H1 (cell line): ENCODE data around the gene ZBTB40. TPM values are rescaled to one million over a fixed set of nuclear protein-coding genes. Genes with fewer than 3 reads are reported as not detected.

Experiments
- CTCF ChIA-PET: fragments of 300-600 bp; sonication (Branson Sonifier 250); formaldehyde crosslinking; loops from one replicate; lab custom pipeline; 2021; ENCODE audit not compliant: partially characterized antibody; lab: Charles Lee
- POLR2A ChIA-PET: fragments of 300-600 bp; sonication (Branson Sonifier 250); formaldehyde crosslinking; loops from one replicate; lab custom pipeline; 2021; ENCODE audit warnings: inconsistent platforms; ENCODE audit not compliant: partially characterized antibody; lab: Charles Lee
- DNase-seq, 2 experiments: peaks; one replicate each; pipeline versions ENCODE4 v3.0.0 to v3.0.0-alpha.2; 2010 to 2022; ENCODE audit warnings: low spot score in 2 of 2, low read depth in 1 of 2, mixed read lengths in 1 of 2
- FAIRE-seq: peaks from 2 replicates; lab custom pipeline; 2011; peaks lifted over from hg19 to GRCh38; lab: Jason Lieb, UNC
- H2AFZ ChIP-seq: 2 replicates; pipeline ENCODE4 v1.8.1; 2012; ENCODE audit warnings: low read length, inconsistent platforms
- H2AK5ac ChIP-seq: 2 replicates; pipeline ENCODE4 v1.6.1; 2013; ENCODE audit warnings: low read depth, low read length
- H2BK120ac ChIP-seq: replicated peaks from 2 replicates; pipeline ENCODE3; 2013; ENCODE audit warnings: low read depth, low read length, inconsistent platforms
- H2BK12ac ChIP-seq: 2 replicates; pipeline ENCODE4 v1.6.1; 2013; ENCODE audit warnings: low read depth, low read length
- H2BK15ac ChIP-seq: 2 replicates; pipeline ENCODE4 v1.6.1; 2013; ENCODE audit warnings: low read length
- H2BK20ac ChIP-seq: 2 replicates; pipeline ENCODE4 v1.6.1; 2013; ENCODE audit warnings: low read length
- H2BK5ac ChIP-seq: 2 replicates; pipeline ENCODE4 v1.6.1; 2013; ENCODE audit warnings: low read depth, low read length
- H3K14ac ChIP-seq: 2 replicates; pipeline ENCODE4 v1.6.1; 2013; ENCODE audit warnings: inconsistent platforms; ENCODE audit not compliant: insufficient read length
- H3K18ac ChIP-seq: 2 replicates; pipeline ENCODE4 v1.6.1; 2013; ENCODE audit warnings: low read length; ENCODE audit errors: extremely low read depth
- H3K23ac ChIP-seq: 2 replicates; pipeline ENCODE4 v1.6.1; 2013; ENCODE audit warnings: inconsistent platforms; ENCODE audit not compliant: insufficient read length
- H3K23me2 ChIP-seq: 2 replicates; pipeline ENCODE4 v1.6.1; 2013; ENCODE audit warnings: low read depth, low read length
- H3K27ac ChIP-seq: 2 replicates; pipeline ENCODE4 v1.6.1; 2011; ENCODE audit warnings: low read depth, low read length, inconsistent platforms
- H3K27me3 ChIP-seq, 4 experiments: replicated peaks in 1 of 4; 1 replicate in 1 of 4; 2 replicates in 3 of 4; pipeline versions ENCODE4 v1.6.1 to v1.8.1; 2011 to 2013; ENCODE audit warnings: low read length in 3 of 4, mild to moderate bottlenecking in 3 of 4, inconsistent platforms in 2 of 4, mixed read lengths in 2 of 4, moderate library complexity in 1 of 4; ENCODE audit not compliant: control insufficient read depth in 3 of 4, insufficient read depth in 3 of 4; ENCODE audit errors: extremely low read depth in 1 of 4
- H3K36me3 ChIP-seq, 4 experiments: 2 replicates each; pipeline versions ENCODE4 v1.6.1 to v1.8.1; 2011 to 2013; ENCODE audit warnings: mild to moderate bottlenecking in 4 of 4, low read length in 3 of 4, moderate library complexity in 2 of 4, control low read depth in 1 of 4, inconsistent platforms in 1 of 4; ENCODE audit not compliant: insufficient read depth in 4 of 4, control insufficient read depth in 2 of 4
- H3K4ac ChIP-seq: replicated peaks from 2 replicates; pipeline ENCODE3; 2013; ENCODE audit warnings: low read length, low read depth, mixed read lengths, inconsistent platforms; ENCODE audit not compliant: insufficient read length
- H3K4me1 ChIP-seq, 4 experiments: replicated peaks in 1 of 4; 1 replicate in 1 of 4; 2 replicates in 3 of 4; pipeline versions ENCODE4 v1.6.1 to v1.8.1; 2011 to 2013; ENCODE audit warnings: low read length in 3 of 4, inconsistent platforms in 2 of 4, mixed read lengths in 1 of 4; ENCODE audit not compliant: insufficient read depth in 4 of 4, control insufficient read depth in 3 of 4
- H3K4me2 ChIP-seq, 2 experiments: 2 replicates each; pipeline versions ENCODE4 v1.6.1 to v1.8.1; 2011 to 2013; ENCODE audit warnings: low read depth in 2 of 2, low read length in 2 of 2, control low read depth in 1 of 2, inconsistent platforms in 1 of 2, mild to moderate bottlenecking in 1 of 2; ENCODE audit not compliant: insufficient read depth in 1 of 2
- H3K4me3 ChIP-seq, 4 experiments: fragments of 200-600, 300-600 bp in 1 of 4; sonication (generic), shearing (Covaris generic), sonication (Bioruptor Twin) in 1 of 4; 2 replicates each; pipeline versions ENCODE4 v1.5.1 to v1.8.1; 2011 to 2016; ENCODE audit warnings: low read length in 4 of 4, low read depth in 3 of 4, control low read depth in 2 of 4, inconsistent platforms in 2 of 4, mild to moderate bottlenecking in 2 of 4, mixed read lengths in 1 of 4, moderate library complexity in 1 of 4; ENCODE audit not compliant: insufficient read depth in 2 of 4; ENCODE audit errors: extremely low read depth in 1 of 4
- H3K56ac ChIP-seq: replicated peaks from 2 replicates; pipeline ENCODE3; 2013; ENCODE audit warnings: low read depth, mild to moderate bottlenecking, mixed read lengths, low read length, inconsistent platforms; ENCODE audit not compliant: insufficient read length
- H3K79me1 ChIP-seq: 2 replicates; pipeline ENCODE4 v1.6.1; 2013; ENCODE audit warnings: low read depth, low read length, control low read depth
- H3K79me2 ChIP-seq, 2 experiments: 2 replicates each; pipeline versions ENCODE4 v1.6.1 to v1.8.1; 2012 to 2013; ENCODE audit warnings: low read length in 2 of 2, mild to moderate bottlenecking in 2 of 2, inconsistent platforms in 1 of 2; ENCODE audit not compliant: insufficient read depth in 2 of 2, control insufficient read depth in 1 of 2
- H3K9ac ChIP-seq, 4 experiments: replicated peaks in 1 of 4; 1 replicate in 1 of 4; 2 replicates in 3 of 4; pipeline versions ENCODE4 v1.6.1 to v1.8.1; 2011 to 2013; ENCODE audit warnings: low read depth in 3 of 4, low read length in 3 of 4, control low read depth in 2 of 4, mild to moderate bottlenecking in 2 of 4, moderate library complexity in 2 of 4, inconsistent platforms in 1 of 4; ENCODE audit errors: extremely low read depth in 1 of 4
- H3K9me3 ChIP-seq, 2 experiments: 2 replicates each; pipeline versions ENCODE4 v1.6.1 to v1.8.1; 2012 to 2013; ENCODE audit warnings: mild to moderate bottlenecking in 2 of 2, moderate library complexity in 2 of 2, control low read depth in 1 of 2, inconsistent platforms in 1 of 2, low read depth in 1 of 2, low read length in 1 of 2, mixed read lengths in 1 of 2; ENCODE audit not compliant: insufficient read depth in 2 of 2
- H4K20me1 ChIP-seq, 2 experiments: replicated peaks in 1 of 2; 2 replicates each; pipeline versions ENCODE3 to v1.8.1; 2011 to 2013; ENCODE audit warnings: inconsistent platforms in 2 of 2, low read length in 2 of 2, mild to moderate bottlenecking in 1 of 2; ENCODE audit not compliant: insufficient read depth in 2 of 2, control insufficient read depth in 1 of 2
- H4K5ac ChIP-seq: 2 replicates; pipeline ENCODE4 v1.6.1; 2013; ENCODE audit warnings: low read length, low read depth, mixed read lengths, inconsistent platforms; ENCODE audit not compliant: insufficient read length
- H4K8ac ChIP-seq: 2 replicates; pipeline ENCODE4 v1.8.0; 2013; ENCODE audit warnings: mild to moderate bottlenecking, moderate library complexity, low read length, inconsistent platforms; ENCODE audit not compliant: insufficient read depth; ENCODE audit errors: extremely low read depth
- H4K91ac ChIP-seq: replicated peaks from 2 replicates; pipeline ENCODE3; 2013; ENCODE audit warnings: low read length, mixed read lengths, inconsistent platforms; ENCODE audit not compliant: insufficient read length
- EGR1 ChIP-seq: IDR thresholded peaks from 2 replicates; pipeline ENCODE4 v1.6.1; 2011; ENCODE audit warnings: low read depth, low read length, borderline replicate concordance
- GABPA ChIP-seq: IDR thresholded peaks from 2 replicates; pipeline ENCODE4 v1.6.1; 2011; ENCODE audit warnings: mild to moderate bottlenecking, low read length, moderate library complexity, borderline replicate concordance; ENCODE audit not compliant: insufficient read depth
- HDAC2 ChIP-seq, 2 experiments: fragments of 300-600 bp in 1 of 2; sonication (generic) in 1 of 2; IDR thresholded peaks; 2 replicates each; pipeline ENCODE4 v1.6.1; 2011 to 2012; ENCODE audit warnings: low read depth in 2 of 2, low read length in 2 of 2, mild to moderate bottlenecking in 2 of 2, moderate library complexity in 2 of 2, borderline replicate concordance in 1 of 2, inconsistent platforms in 1 of 2
- KDM4A ChIP-seq: IDR thresholded peaks from one replicate; pipeline ENCODE4 v1.7.1; 2012; ENCODE audit warnings: low read depth, mild to moderate bottlenecking, moderate library complexity, low read length, inconsistent platforms; ENCODE audit not compliant: severe bottlenecking
- NANOG ChIP-seq: IDR thresholded peaks from 2 replicates; pipeline ENCODE4 v1.6.1; 2011; ENCODE audit warnings: low read length, low read depth, mild to moderate bottlenecking, inconsistent platforms; ENCODE audit not compliant: insufficient read depth, poor library complexity, severe bottlenecking
- RFX5 ChIP-seq: IDR thresholded peaks from 2 replicates; pipeline ENCODE4 v1.6.1; 2011; ENCODE audit warnings: low read depth, low read length, improper control_type of control experiment, borderline replicate concordance
- RNF2 ChIP-seq: fragments of 200-900, 300-1000 bp; sonication (generic); IDR thresholded peaks from 2 replicates; pipeline ENCODE4 v1.7.1; 2016; ENCODE audit warnings: borderline replicate concordance, low read depth, mild to moderate bottlenecking, antibody characterized with exemption, low read length; ENCODE audit not compliant: poor library complexity, severe bottlenecking; ENCODE audit errors: missing control alignments
- TAF7 ChIP-seq: optimal IDR thresholded peaks from 2 replicates; pipeline ENCODE3; 2011; ENCODE audit warnings: low read depth, mild to moderate bottlenecking, inconsistent platforms, low read length, moderate library complexity, borderline replicate concordance
- TCF12 ChIP-seq: IDR thresholded peaks from 2 replicates; pipeline ENCODE4 v1.6.1; 2011; ENCODE audit warnings: low read depth, mild to moderate bottlenecking, low read length
- YY1 ChIP-seq: IDR thresholded peaks from 2 replicates; pipeline ENCODE4 v1.6.1; 2011; ENCODE audit warnings: low read depth, mild to moderate bottlenecking, low read length
- WGBS, 2 experiments: shearing (Covaris generic) in 1 of 2; methylation state at CpG; one replicate each; pipeline versions ENCODE4 v1.1.6 to v1.1.7; 2013 to 2015; ENCODE audit warnings: low lambda C conversion rate in 2 of 2, mixed read lengths in 2 of 2, inconsistent platforms in 1 of 2, low coverage in 1 of 2, missing lambda C conversion rate in 1 of 2; ENCODE audit not compliant: insufficient replicate concordance in 2 of 2, insufficient coverage in 1 of 2, insufficient read length in 1 of 2; ENCODE audit errors: extremely low coverage in 1 of 2, missing lambda C conversion rate in 1 of 2; 5-methylcytosine and 5-hydroxymethylcytosine counted together
- polyA plus RNA-seq, 7 experiments: library from polyadenylated mRNA; depleted of rRNA in 3 of 7; stranded (reverse) in 5 of 7; unstranded in 2 of 7; fragments of >200 nt in 5 of 7; fragments of 200-250 nt in 2 of 7; gene quantifications; 1 replicate in 5 of 7; 2 replicates in 1 of 7; 4 replicates in 1 of 7; pipeline versions ENCODE4 v1.2.1 to v1.2.3, GENCODE V29; 2011 to 2013; ENCODE audit warnings: missing spikeins in 2 of 7, mixed read lengths in 2 of 7
- total RNA-seq: library from RNA; stranded (reverse); fragmentation: NEBNext Ultra II Directional; extraction: Animal tissue kit (Norgen Biotek cat#: 25700); gene quantifications from 2 replicates; pipeline ENCODE4 v1.2.1, GENCODE V29; 2021
- TF ChIP-seq, protein P1 (sequence below): IDR thresholded peaks from 2 replicates; pipeline ENCODE4 v1.6.1; 2012; ENCODE audit warnings: inconsistent platforms

Gene ZBTB40
- total and polyA plus RNA-seq, 2 of the 8 experiments (the other 6 are each of a cell fraction or from before 2014, with no cell fraction given): 3.1 to 19.3 TPM

DNA sequence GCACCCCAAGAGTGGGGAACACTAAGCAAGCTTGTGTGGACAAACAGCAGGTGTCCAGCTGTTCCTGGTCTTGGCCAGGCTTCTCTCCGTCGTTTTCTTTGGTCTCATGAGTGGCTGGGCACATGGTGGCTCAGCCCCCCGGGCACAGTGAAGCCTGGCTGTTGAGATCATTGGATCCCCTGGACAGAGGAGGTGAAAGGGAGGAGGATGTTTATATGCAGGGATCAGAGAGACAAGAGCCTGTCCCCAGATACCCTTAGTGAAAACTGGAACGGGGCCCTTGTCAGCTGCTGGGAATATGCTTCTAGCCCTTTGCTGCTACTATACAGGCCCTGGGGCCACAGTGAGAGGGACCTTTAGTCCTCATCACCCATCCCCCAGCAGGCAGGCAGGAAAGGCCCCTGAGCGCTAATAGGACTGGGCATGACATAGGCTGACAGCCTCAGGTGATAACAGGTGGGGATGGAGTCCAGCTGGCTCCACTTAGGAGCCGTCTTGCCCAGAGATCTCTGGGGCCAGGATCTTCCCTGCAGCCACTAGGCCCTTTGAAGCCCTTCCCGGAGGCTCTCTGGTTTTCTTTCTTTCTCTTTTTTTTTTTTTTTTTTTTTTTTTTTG lies 128.0 kb downstream of the ZBTB40 start:
- CTCF ChIA-PET: interaction anchor here (0.6 to 2.1 kb wide), 2 partner anchors 12 to 57 kb away, joined by 3 to 6 read pairs; no protein-coding TSS in a partner anchor
- Histone ChIP-seq H3K4ac (no peak overlapping the region), H4K8ac (no peak overlapping the region), H2BK20ac (no peak overlapping the region), H2BK5ac (no peak overlapping the region), H2BK120ac (no peak overlapping the region), H3K27ac (no peak overlapping the region), H3K23me2 (peaks cover 10% of the 10 kb centered on the region; the same call in 1 of the 2 replicates), H3K4me2 (no peak overlapping the region; a peak in 1 of 4 replicates), H3K23ac (no peak overlapping the region), H4K5ac (no peak overlapping the region), H4K91ac (no peak overlapping the region), H3K9ac (no peak overlapping the region), H2AK5ac (no peak overlapping the region), H3K4me3 (no peak overlapping the region), H3K18ac (no peak overlapping the region), H4K20me1 (peaks cover 2 to 18% of the 10 kb centered on the region in 2 experiments), H3K14ac (no peak overlapping the region), H3K9me3 (peaks cover 13 to 15% of the 10 kb centered on the region in 2 experiments), H3K56ac (no peak overlapping the region), H2BK15ac (no peak overlapping the region), H2AFZ (no peak overlapping the region), H2BK12ac (no peak overlapping the region), H3K4me1 (no peaks in the 10 kb centered on the region), H3K79me1 (no peaks in the 10 kb centered on the region; the same call in 1 of the 2 replicates), H3K79me2 (peaks cover 0 to 8% of the 10 kb centered on the region in 2 experiments; a peak in 2 of 4 replicates), H3K27me3 (no peaks in the 10 kb centered on the region), H3K36me3 (peaks cover 0 to 8% (median 0%) of the 10 kb centered on the region in 4 experiments; a peak in 1 of 8 replicates)
- DNase-seq: no peak
- POLR2A ChIA-PET: no interaction called here
- 82% methylated on average over 6 of the region's 7 CpGs; no CpG with 5 or more reads in 1 of the 2 experiments for WGBS, 2 experiments
- FAIRE-seq: no peak
- TF ChIP-seq KDM4A (no peak), TCF12 (no peak), YY1 (no peak), GABPA (no peak), RNF2 (no peak), EGR1 (no peak), NANOG (no peak), TAF7 (no peak), HDAC2 (IDR thresholded peaks at IDR 0.05; ENCODE audit: borderline replicate concordance in 1 of 2, low read depth in 2 of 2, low read length in 2 of 2) (no peak), RFX5 (no peak)
- TF ChIP-seq, protein P1, sequence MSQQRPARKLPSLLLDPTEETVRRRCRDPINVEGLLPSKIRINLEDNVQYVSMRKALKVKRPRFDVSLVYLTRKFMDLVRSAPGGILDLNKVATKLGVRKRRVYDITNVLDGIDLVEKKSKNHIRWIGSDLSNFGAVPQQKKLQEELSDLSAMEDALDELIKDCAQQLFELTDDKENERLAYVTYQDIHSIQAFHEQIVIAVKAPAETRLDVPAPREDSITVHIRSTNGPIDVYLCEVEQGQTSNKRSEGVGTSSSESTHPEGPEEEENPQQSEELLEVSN: no peak
